OCI-LY3 (cell line): ENCODE data around the gene MVB12A.
A peak's percentile ranks its signal among the peaks of the same experiment; 100 is the strongest.

ENCODE experiments used
- H2AFZ ChIP-seq: fragments of 200-600, 300-600 bp; shearing (Covaris generic); 2 replicates; pipeline ENCODE4 v1.6.0; 2014; ENCODE audit warnings: antibody characterized with exemption, low read depth, low read length
- H3K27ac ChIP-seq: fragments of 200-600, 300-600 bp; sonication (generic); 2 replicates; pipeline ENCODE4 v1.5.1; 2014; ENCODE audit warnings: mild to moderate bottlenecking, low read length, moderate library complexity, mixed read lengths
- H3K27me3 ChIP-seq: fragments of 200-600, 300-600 bp; sonication (generic); 2 replicates; pipeline ENCODE4 v1.6.1; 2014; ENCODE audit warnings: low read depth, low read length, mixed read lengths
- H3K36me3 ChIP-seq: fragments of 200-600, 300-600 bp; sonication (generic); replicated peaks from 2 replicates; pipeline ENCODE3; 2014; ENCODE audit warnings: low read depth, low read length, mixed read lengths
- H3K4me1 ChIP-seq: fragments of 300-600, 200-600 bp; sonication (generic); 2 replicates; pipeline ENCODE4 v1.6.1; 2014; ENCODE audit warnings: low read length, mixed read lengths
- H3K4me2 ChIP-seq: fragments of 200-600, 300-600 bp; sonication (generic); 2 replicates; pipeline ENCODE4 v1.6.1; 2014; ENCODE audit warnings: low read length, mixed read lengths
- H3K4me3 ChIP-seq: fragments of 300-600, 200-600 bp; sonication (generic); 2 replicates; pipeline ENCODE4 v1.5.1; 2014; ENCODE audit warnings: antibody characterized with exemption, mild to moderate bottlenecking, low read length, moderate library complexity
- H3K79me2 ChIP-seq: fragments of 300-600, 200-600 bp; shearing (Covaris generic); 2 replicates; pipeline ENCODE4 v1.6.1; 2014; ENCODE audit warnings: mild to moderate bottlenecking, low read length, mixed read lengths
- H3K9ac ChIP-seq: fragments of 300-600, 200-600 bp; shearing (Covaris generic); 2 replicates; pipeline ENCODE4 v1.6.0; 2014; ENCODE audit warnings: mild to moderate bottlenecking, low read length, moderate library complexity
- H3K9me3 ChIP-seq: fragments of 200-600, 300-600 bp; shearing (Covaris generic); 2 replicates; pipeline ENCODE4 v1.6.1; 2014; ENCODE audit warnings: low read length, mixed read lengths; ENCODE audit not compliant: insufficient read depth
- H4K20me1 ChIP-seq: fragments of 200-600, 300-600 bp; sonication (generic); 2 replicates; pipeline ENCODE4 v1.6.1; 2016; ENCODE audit warnings: low read length, mixed read lengths; ENCODE audit not compliant: insufficient read depth
- EZH2phosphoT487 ChIP-seq: fragments of 200-600 bp; shearing (Covaris generic); IDR thresholded peaks from 2 replicates; pipeline ENCODE4 v1.6.1; 2018; ENCODE audit warnings: antibody characterized with exemption, mixed run types, low read depth
- TF ChIP-seq, protein P1 (sequence below): fragments of 200-600, 300-600 bp; sonication (generic); IDR thresholded peaks from 2 replicates; pipeline ENCODE4 v1.5.1; 2014; ENCODE audit warnings: antibody characterized with exemption, low read length, low read depth

Gene MVB12A

DNA sequence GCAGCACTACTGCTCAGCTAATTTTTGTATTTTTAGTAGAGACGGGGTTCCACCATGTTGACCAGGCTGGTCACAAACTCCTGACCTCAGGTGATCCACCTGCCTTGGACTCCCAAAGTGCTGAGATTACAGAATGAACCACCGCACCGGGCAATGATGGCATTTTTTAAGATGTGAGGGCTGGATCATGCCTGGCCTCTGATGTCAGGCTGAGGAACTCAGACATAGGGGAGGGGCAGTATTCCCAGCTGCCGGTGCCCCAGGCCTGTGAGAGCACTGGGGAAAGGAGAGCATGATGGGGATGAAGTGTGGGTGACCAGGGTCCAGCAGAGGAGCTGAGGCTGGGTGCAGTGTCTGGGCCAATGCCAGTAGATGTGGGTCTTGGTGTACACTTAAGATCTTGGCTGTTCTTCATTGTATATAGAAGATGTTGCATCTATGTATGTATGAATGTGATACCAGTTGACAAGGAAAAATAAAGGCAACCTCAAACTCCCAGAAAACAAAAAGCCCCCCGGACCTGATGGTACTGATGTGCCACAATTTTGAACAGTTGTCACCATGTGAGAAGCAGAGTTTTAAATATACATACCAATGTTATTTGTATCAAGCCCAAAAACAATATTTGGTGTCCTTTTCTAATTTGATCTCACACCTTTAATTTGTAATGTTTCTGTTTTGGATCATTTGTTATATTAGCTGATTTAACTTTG, 39.3 kb upstream of the MVB12A start:
- peaks cover 12% of the 10 kb centered on the region for H3K4me1 ChIP-seq

DNA sequence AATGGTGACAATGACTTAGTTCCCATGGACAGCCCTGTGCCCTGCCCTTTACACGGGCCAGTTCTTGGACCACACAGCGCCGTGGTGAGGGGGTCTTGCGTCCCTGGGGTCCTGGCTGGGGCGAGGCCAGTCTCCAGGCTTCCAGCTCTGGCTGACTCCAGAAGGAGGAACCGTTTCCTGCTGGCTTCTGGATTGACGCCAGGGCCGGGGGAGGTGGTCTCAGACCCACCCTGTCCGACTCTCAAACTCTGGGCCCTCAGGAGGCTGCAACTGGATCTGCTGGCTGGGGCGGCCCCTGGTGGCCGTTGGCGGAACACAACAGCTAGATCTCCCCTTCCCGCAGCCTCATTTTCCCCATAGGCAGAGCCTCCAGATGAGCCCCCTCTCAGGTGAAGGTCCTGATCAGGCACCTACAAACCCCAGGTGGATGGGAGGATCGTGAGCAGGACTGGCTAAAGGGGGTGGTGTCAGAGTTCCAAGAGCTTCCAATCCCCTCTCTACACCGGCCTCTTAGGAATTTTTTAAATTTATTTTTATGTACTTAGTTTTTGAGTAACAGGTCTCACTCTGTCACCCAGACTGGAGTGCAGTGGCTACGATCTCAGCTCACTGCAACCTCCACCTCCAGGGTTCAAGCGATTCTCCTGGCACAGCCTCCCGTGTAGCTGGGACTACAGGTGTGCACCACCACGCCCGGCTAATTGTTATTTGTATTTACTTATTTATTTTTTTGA, 33.8 kb upstream of the MVB12A start:
- H3K4me1 ChIP-seq = peaks cover 12% of the 10 kb centered on the region
- no peaks in the 10 kb centered on the region for H3K36me3 ChIP-seq
- TF ChIP-seq, protein P1, sequence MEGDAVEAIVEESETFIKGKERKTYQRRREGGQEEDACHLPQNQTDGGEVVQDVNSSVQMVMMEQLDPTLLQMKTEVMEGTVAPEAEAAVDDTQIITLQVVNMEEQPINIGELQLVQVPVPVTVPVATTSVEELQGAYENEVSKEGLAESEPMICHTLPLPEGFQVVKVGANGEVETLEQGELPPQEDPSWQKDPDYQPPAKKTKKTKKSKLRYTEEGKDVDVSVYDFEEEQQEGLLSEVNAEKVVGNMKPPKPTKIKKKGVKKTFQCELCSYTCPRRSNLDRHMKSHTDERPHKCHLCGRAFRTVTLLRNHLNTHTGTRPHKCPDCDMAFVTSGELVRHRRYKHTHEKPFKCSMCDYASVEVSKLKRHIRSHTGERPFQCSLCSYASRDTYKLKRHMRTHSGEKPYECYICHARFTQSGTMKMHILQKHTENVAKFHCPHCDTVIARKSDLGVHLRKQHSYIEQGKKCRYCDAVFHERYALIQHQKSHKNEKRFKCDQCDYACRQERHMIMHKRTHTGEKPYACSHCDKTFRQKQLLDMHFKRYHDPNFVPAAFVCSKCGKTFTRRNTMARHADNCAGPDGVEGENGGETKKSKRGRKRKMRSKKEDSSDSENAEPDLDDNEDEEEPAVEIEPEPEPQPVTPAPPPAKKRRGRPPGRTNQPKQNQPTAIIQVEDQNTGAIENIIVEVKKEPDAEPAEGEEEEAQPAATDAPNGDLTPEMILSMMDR = peak; percentile 95
- TF ChIP-seq EZH2phosphoT487 = no peak
- no peak overlapping the region for H2AFZ ChIP-seq
- H3K4me2 ChIP-seq = no peak overlapping the region
- H3K9me3 ChIP-seq = no peaks in the 10 kb centered on the region
- H3K9ac ChIP-seq = no peak overlapping the region
- H3K27me3 ChIP-seq = peaks cover 3% of the 10 kb centered on the region; the same call in 1 of the 2 replicates
- no peaks in the 10 kb centered on the region for H4K20me1 ChIP-seq
- H3K79me2 ChIP-seq = no peaks in the 10 kb centered on the region
- H3K27ac ChIP-seq = no peak overlapping the region
- H3K4me3 ChIP-seq = no peak overlapping the region

More for the DNA sequence above, 39.3 kb upstream of the MVB12A start:
- H3K79me2 ChIP-seq = no peaks in the 10 kb centered on the region
- no peaks in the 10 kb centered on the region for H3K27me3 ChIP-seq
- no peak overlapping the region for H3K9ac ChIP-seq
- no peak overlapping the region for H2AFZ ChIP-seq
- no peak overlapping the region for H3K4me2 ChIP-seq
- H3K27ac ChIP-seq = no peak overlapping the region
- H3K9me3 ChIP-seq = 0 out of 2 replicates have a peak, but pooled peaks cover 3% of the 10 kb centered on the region
- no peak overlapping the region for H3K4me3 ChIP-seq
- no peaks in the 10 kb centered on the region for H4K20me1 ChIP-seq
- TF ChIP-seq, protein P1 = no peak
- no peak for TF ChIP-seq EZH2phosphoT487
- H3K36me3 ChIP-seq = no peaks in the 10 kb centered on the region

DNA sequence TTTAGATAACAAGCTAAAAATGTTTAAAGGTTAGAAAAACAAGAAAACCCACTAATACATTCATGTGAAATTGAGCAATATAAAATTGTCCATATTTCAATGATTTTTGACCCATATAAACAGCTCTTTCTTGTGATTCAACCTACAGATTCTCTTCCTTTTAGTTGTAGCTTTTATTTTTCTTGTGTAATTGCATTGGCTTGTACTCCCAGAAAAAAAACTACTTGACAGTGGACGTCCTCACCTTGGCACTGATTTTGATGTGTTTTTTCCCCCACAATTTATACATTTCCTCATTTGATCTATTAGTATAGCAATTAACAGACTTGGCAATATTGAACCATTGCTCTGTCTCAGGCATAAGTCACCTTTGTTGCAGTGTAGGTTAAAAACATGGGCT, 30.6 kb upstream of the MVB12A start:
- H3K9me3 ChIP-seq = no peaks in the 10 kb centered on the region
- H3K79me2 ChIP-seq = no peaks in the 10 kb centered on the region
- peaks cover 7% of the 10 kb centered on the region for H3K4me1 ChIP-seq
- H2AFZ ChIP-seq = no peak overlapping the region
- no peak for TF ChIP-seq EZH2phosphoT487
- TF ChIP-seq, protein P1 = no peak
- no peaks in the 10 kb centered on the region for H3K36me3 ChIP-seq
- H3K27ac ChIP-seq = no peak overlapping the region
- no peak overlapping the region for H3K4me2 ChIP-seq
- H4K20me1 ChIP-seq = no peaks in the 10 kb centered on the region
- H3K27me3 ChIP-seq = peaks cover 3% of the 10 kb centered on the region; the same call in 1 of the 2 replicates
- no peak overlapping the region for H3K9ac ChIP-seq
- no peak overlapping the region for H3K4me3 ChIP-seq

DNA sequence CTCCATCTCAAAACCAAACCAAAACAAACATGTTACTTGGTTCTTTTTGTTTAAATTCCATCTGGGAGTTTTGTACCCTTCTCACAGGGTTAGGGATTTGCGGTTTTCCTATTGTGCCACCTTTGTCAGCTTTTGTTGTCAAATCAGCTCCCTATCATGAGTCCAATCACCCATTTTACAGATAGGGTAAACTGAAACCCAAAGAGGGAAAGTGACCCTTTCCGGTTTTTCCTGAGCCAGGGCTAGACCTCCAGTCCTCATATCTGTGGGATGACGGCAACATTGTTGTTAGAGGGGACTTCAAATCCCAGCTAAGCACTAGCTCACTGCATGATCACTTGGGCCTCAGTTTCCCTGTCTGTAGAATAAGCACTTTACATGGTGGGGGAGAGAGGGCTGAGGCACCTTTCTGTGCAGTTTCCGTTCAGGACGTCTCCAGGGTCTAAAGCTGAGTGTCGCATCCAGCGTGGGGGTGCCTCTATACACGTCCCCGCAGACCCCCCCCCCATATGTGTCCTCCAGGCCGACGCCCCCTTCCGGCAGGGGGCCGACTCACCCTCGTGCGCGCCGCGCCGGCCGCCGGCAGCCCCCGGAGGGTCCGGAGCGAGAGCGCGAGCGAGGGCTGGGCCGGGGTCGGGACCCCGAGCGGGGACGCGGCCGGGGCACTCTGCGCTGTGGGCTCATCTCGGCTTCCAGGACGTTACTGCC, 29.7 kb upstream of the MVB12A start:
- Histone ChIP-seq H3K9me3 (no peaks in the 10 kb centered on the region), H2AFZ (no peak overlapping the region), H3K27me3 (peaks cover 3% of the 10 kb centered on the region; the same call in 1 of the 2 replicates), H3K36me3 (no peaks in the 10 kb centered on the region), H3K4me2 (peak overlapping the region; percentile 61), H3K9ac (no peak overlapping the region), H4K20me1 (no peaks in the 10 kb centered on the region), H3K4me1 (peaks cover 7% of the 10 kb centered on the region), H3K27ac (no peak overlapping the region), H3K4me3 (no peak overlapping the region), H3K79me2 (no peaks in the 10 kb centered on the region)
- TF ChIP-seq EZH2phosphoT487 = no peak
- TF ChIP-seq, protein P1 = no peak
